CD14-positive monocyte (primary cell): ENCODE measurements around the gene TMUB1. TPM values are rescaled to one million over a fixed set of nuclear protein-coding genes. Genes with fewer than 3 reads are reported as not detected.
A peak's percentile ranks its signal among the peaks of the same experiment; 100 is the strongest.

Experiments used
- DNase-seq, 3 donors: peaks; one replicate each; pipeline ENCODE4 v3.0.0-alpha.2; 2011 to 2022
- H2AFZ ChIP-seq: 2 replicates; pipeline ENCODE4 v1.6.0; 2012; ENCODE audit warnings: mild to moderate bottlenecking, low read depth, low read length, inconsistent platforms; ENCODE audit not compliant: insufficient read depth, poor library complexity, severe bottlenecking
- H3K27ac ChIP-seq, 2 donors: 1 replicate in 1 of 2; 2 replicates in 1 of 2; pipeline ENCODE4 v1.5.1; 2012 to 2013; ENCODE audit warnings: low read length in 2 of 2, control low read depth in 1 of 2, inconsistent platforms in 1 of 2, low read depth in 1 of 2, mild to moderate bottlenecking in 1 of 2
- H3K27me3 ChIP-seq, 2 donors: one replicate each; pipeline versions ENCODE4 v1.6.0 to v1.6.1; 2011 to 2013; ENCODE audit warnings: low read length in 2 of 2; ENCODE audit not compliant: control insufficient read depth in 2 of 2, insufficient read depth in 2 of 2
- H3K36me3 ChIP-seq, 2 donors: replicated peaks in 1 of 2; 1 replicate in 1 of 2; 2 replicates in 1 of 2; pipeline versions ENCODE4 v1.5.1 to v1.6.1; 2012 to 2013; ENCODE audit warnings: low read length in 2 of 2, control low read depth in 1 of 2, inconsistent platforms in 1 of 2, mild to moderate bottlenecking in 1 of 2; ENCODE audit not compliant: insufficient read depth in 2 of 2, control insufficient read depth in 1 of 2
- H3K4me1 ChIP-seq, 2 donors: 1 replicate in 1 of 2; 2 replicates in 1 of 2; pipeline versions ENCODE4 v1.5.1 to v1.6.1; 2012 to 2013; ENCODE audit warnings: low read length in 2 of 2, control low read depth in 1 of 2, inconsistent platforms in 1 of 2, mild to moderate bottlenecking in 1 of 2, moderate library complexity in 1 of 2; ENCODE audit not compliant: insufficient read depth in 2 of 2, control insufficient read depth in 1 of 2
- H3K4me2 ChIP-seq: replicated peaks from 2 replicates; pipeline ENCODE3; 2012; ENCODE audit warnings: low read length, moderate library complexity, mild to moderate bottlenecking; ENCODE audit not compliant: poor library complexity, severe bottlenecking; ENCODE audit errors: extremely low read depth
- H3K4me3 ChIP-seq, 3 experiments: fragments of 200-600 bp in 1 of 3; sonication (generic) in 1 of 3; replicated peaks in 1 of 3; 1 replicate in 2 of 3; 2 replicates in 1 of 3; pipeline ENCODE4 v1.5.1; 2011 to 2013; ENCODE audit warnings: low read length in 3 of 3, mild to moderate bottlenecking in 3 of 3, control low read depth in 2 of 3, low read depth in 2 of 3, inconsistent platforms in 1 of 3, moderate library complexity in 1 of 3
- H3K79me2 ChIP-seq: 2 replicates; pipeline ENCODE4 v1.6.0; 2012; ENCODE audit warnings: mild to moderate bottlenecking, control low read depth, inconsistent platforms, low read length, moderate library complexity; ENCODE audit not compliant: insufficient read depth
- H3K9ac ChIP-seq: 2 replicates; pipeline ENCODE4 v1.6.0; 2017; ENCODE audit warnings: low read length, mild to moderate bottlenecking; ENCODE audit not compliant: insufficient read depth, poor library complexity, severe bottlenecking
- H3K9me3 ChIP-seq, 2 donors: replicated peaks in 1 of 2; 1 replicate in 1 of 2; 2 replicates in 1 of 2; pipeline versions ENCODE4 v1.5.1 to v1.6.1; 2012 to 2013; ENCODE audit warnings: low read length in 2 of 2, control low read depth in 1 of 2; ENCODE audit not compliant: control insufficient read depth in 1 of 2, insufficient read depth in 1 of 2
- H4K20me1 ChIP-seq: 2 replicates; pipeline ENCODE4 v1.6.0; 2012; ENCODE audit warnings: mild to moderate bottlenecking, low read length, control low read depth, moderate library complexity; ENCODE audit not compliant: insufficient read depth
- H3K27ac Mint-ChIP-seq, 7 donors: one replicate each; pipeline ENCODE4 v1.8.0; 2020; ENCODE audit warnings: mild to moderate bottlenecking in 7 of 7, mixed read lengths in 7 of 7, moderate library complexity in 6 of 7, inconsistent platforms in 2 of 7
- H3K27me3 Mint-ChIP-seq, 3 donors: one replicate each; pipeline ENCODE4 v1.8.0; 2021 to 2022; ENCODE audit warnings: low read depth in 3 of 3, mild to moderate bottlenecking in 3 of 3, mixed read lengths in 3 of 3, moderate library complexity in 3 of 3, inconsistent platforms in 1 of 3
- H3K36me3 Mint-ChIP-seq, 2 donors: one replicate each; pipeline ENCODE4 v1.8.0; 2020; ENCODE audit warnings: mixed read lengths in 2 of 2, inconsistent platforms in 1 of 2, mild to moderate bottlenecking in 1 of 2
- H3K4me1 Mint-ChIP-seq: one replicate; pipeline ENCODE4 v1.8.0; 2020; ENCODE audit warnings: mild to moderate bottlenecking, mixed read lengths
- H3K4me3 Mint-ChIP-seq, 2 donors: one replicate each; pipeline ENCODE4 v1.8.0; 2020; ENCODE audit warnings: mild to moderate bottlenecking in 2 of 2, mixed read lengths in 2 of 2, moderate library complexity in 1 of 2
- H3K9me3 Mint-ChIP-seq, 7 donors: one replicate each; pipeline ENCODE4 v1.8.0; 2020 to 2022; ENCODE audit warnings: mixed read lengths in 7 of 7, mild to moderate bottlenecking in 6 of 7, moderate library complexity in 6 of 7, inconsistent platforms in 2 of 7
- WGBS: methylation state at CpG from one replicate; pipeline ENCODE4 v1.1.5; 2013; ENCODE audit warnings: missing lambda C conversion rate; ENCODE audit not compliant: insufficient coverage; 5-methylcytosine and 5-hydroxymethylcytosine counted together
- intact Hi-C, 2 donors: fragments of 100-400 bp; cut with micrococcal nuclease; formaldehyde crosslinking; loops; one replicate each; pipeline versions ENCODE4 v1.15.0 to v1.15.1; 2023
- polyA plus RNA-seq, 3 donors: library from polyadenylated mRNA; depleted of rRNA in 1 of 3; unstranded in 2 of 3; stranded (reverse) in 1 of 3; fragments of 300-500 nt in 2 of 3; fragments of >200 nt in 1 of 3; fragmentation: Illumina TruSeq in 2 of 3; gene quantifications; 1 replicate in 2 of 3; 2 replicates in 1 of 3; pipeline ENCODE4 v1.2.3, GENCODE V29; 2012 to 2021
- TF ChIP-seq, protein P1 (sequence below): fragments of 200-600 bp; IDR thresholded peaks from one replicate; pipeline ENCODE4 v1.8.0; 2022; ENCODE audit warnings: antibody characterized with exemption, mild to moderate bottlenecking

TMUB1 gene
- polyA plus RNA-seq, 3 donors: 17.4 to 28.2 (median 19.8) TPM

DNA sequence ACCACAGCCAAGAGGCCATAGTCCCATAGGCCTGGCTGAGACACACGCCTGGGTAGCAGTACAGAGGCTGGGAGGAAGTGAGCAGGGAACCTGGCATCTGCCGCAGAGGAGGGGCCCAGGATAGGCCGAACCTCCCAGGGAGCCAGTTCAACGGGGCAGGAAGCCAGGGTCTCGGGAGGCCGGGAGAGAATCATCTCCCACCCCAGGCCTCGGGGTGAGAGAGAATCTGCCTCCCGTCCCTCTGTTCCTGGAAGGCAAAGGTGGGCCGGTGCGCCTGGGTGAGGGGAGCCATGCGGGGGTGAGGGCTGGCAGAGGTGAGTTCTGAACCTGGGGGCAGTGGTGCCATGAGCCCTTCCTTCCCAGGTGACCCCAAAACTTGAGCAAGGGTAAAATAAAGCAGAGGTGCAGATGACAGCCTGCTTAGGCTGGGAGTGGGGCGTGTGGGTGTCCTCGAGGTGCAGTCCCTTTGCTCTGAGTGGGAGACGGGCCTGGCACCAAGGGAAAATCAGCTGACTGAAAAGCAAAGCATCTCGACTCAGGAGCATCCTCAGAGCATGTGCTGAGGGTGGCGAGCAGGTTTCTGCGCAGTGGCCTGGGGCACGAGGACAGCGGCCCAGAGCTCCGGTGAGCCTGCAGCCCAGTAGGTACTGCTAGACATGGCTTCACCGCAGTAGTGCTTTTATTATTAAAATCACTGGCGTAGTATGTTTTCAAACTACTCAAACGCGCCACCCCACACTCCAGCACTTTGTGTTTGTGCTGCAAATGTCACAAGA lies 18.5 kb upstream of the TMUB1 start:
- no peak overlapping the region for H3K4me3 ChIP-seq
- intact Hi-C loops: no loop called here
- H3K4me2 ChIP-seq: no peak overlapping the region
- Mint-ChIP-seq H3K27me3 (no peaks in the 10 kb centered on the region), H3K36me3 (peaks cover 19 to 20% of the 10 kb centered on the region in 2 donors), H3K9me3 (peaks cover 0 to 1% (median 0%) of the 10 kb centered on the region in 7 donors), H3K4me3 (no peak overlapping the region), H3K4me1 (peaks cover 7% of the 10 kb centered on the region), H3K27ac (peak overlapping the region in 1 of 7 donors; percentile 8)
- H3K79me2 ChIP-seq: peaks cover 39% of the 10 kb centered on the region
- H3K9me3 ChIP-seq: no peaks in the 10 kb centered on the region
- H3K27me3 ChIP-seq: no peaks in the 10 kb centered on the region
- no peak overlapping the region for H3K9ac ChIP-seq
- no peak for DNase-seq
- H3K4me1 ChIP-seq: no peaks in the 10 kb centered on the region
- TF ChIP-seq, protein P1, sequence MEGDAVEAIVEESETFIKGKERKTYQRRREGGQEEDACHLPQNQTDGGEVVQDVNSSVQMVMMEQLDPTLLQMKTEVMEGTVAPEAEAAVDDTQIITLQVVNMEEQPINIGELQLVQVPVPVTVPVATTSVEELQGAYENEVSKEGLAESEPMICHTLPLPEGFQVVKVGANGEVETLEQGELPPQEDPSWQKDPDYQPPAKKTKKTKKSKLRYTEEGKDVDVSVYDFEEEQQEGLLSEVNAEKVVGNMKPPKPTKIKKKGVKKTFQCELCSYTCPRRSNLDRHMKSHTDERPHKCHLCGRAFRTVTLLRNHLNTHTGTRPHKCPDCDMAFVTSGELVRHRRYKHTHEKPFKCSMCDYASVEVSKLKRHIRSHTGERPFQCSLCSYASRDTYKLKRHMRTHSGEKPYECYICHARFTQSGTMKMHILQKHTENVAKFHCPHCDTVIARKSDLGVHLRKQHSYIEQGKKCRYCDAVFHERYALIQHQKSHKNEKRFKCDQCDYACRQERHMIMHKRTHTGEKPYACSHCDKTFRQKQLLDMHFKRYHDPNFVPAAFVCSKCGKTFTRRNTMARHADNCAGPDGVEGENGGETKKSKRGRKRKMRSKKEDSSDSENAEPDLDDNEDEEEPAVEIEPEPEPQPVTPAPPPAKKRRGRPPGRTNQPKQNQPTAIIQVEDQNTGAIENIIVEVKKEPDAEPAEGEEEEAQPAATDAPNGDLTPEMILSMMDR: no peak
- no peak overlapping the region for H2AFZ ChIP-seq
- WGBS: 86% methylated on average over 17 of the region's 24 CpGs
- no peak overlapping the region for H3K27ac ChIP-seq
- H4K20me1 ChIP-seq: peaks cover 100% of the 10 kb centered on the region
- peaks cover 0 to 4% of the 10 kb centered on the region in 2 donors for H3K36me3 ChIP-seq

GRCh38 chr7:151100921-151101320 lies 17.6 kb upstream of the TMUB1 start:
- TF ChIP-seq, protein P1: no peak
- Mint-ChIP-seq H3K27me3 (no peaks in the 10 kb centered on the region), H3K4me1 (peaks cover 7% of the 10 kb centered on the region), H3K27ac (no peak overlapping the region), H3K4me3 (no peak overlapping the region), H3K9me3 (peaks cover 0 to 1% (median 0%) of the 10 kb centered on the region in 7 donors), H3K36me3 (peaks cover 17 to 24% of the 10 kb centered on the region in 2 donors)
- peaks cover 100% of the 10 kb centered on the region for H4K20me1 ChIP-seq
- no peaks in the 10 kb centered on the region for H3K27me3 ChIP-seq
- no peaks in the 10 kb centered on the region for H3K36me3 ChIP-seq
- 95% methylated on average over 8 of the region's 10 CpGs for WGBS
- H3K4me1 ChIP-seq: no peaks in the 10 kb centered on the region
- no peak overlapping the region for H3K9ac ChIP-seq
- no peak overlapping the region for H3K4me2 ChIP-seq
- intact Hi-C loops: no loop called here
- no peak overlapping the region for H2AFZ ChIP-seq
- no peaks in the 10 kb centered on the region for H3K9me3 ChIP-seq
- no peak for DNase-seq
- H3K79me2 ChIP-seq: peaks cover 45% of the 10 kb centered on the region
- H3K27ac ChIP-seq: no peak overlapping the region
- no peak overlapping the region for H3K4me3 ChIP-seq
